K562 (cell line): ENCODE results near the gene TTC31. TPM values are rescaled to one million over a fixed set of nuclear protein-coding genes. Genes with fewer than 3 reads are reported as not detected.
A peak's percentile ranks its signal among the peaks of the same experiment; 100 is the strongest.

Experiments
- ATF2 ChIP-seq: sonication (generic); formaldehyde crosslinking; IDR thresholded peaks from 2 replicates; pipeline ENCODE4 v1.8.1; 2022; ENCODE audit warnings: missing genetic modification reagents
- ATF7 ChIP-seq: fragments of 450-650 bp; IDR thresholded peaks from 2 replicates; pipeline ENCODE4 v1.7.1; 2014; ENCODE audit warnings: mild to moderate bottlenecking, moderate library complexity
- CEBPG ChIP-seq, 3 experiments: fragments of 200-800 bp in 1 of 3; sonication (Bioruptor generic) in 1 of 3; sonication (generic) in 1 of 3; formaldehyde crosslinking in 1 of 3; IDR thresholded peaks in 2 of 3; conservative IDR thresholded peaks in 1 of 3; 2 replicates each; pipeline versions ENCODE4 v1.6.1 to v1.8.0; 2016 to 2022; ENCODE audit warnings: missing compliant biosample characterization in 2 of 3, missing genetic modification characterization in 2 of 3, mild to moderate bottlenecking in 1 of 3, missing genetic modification reagents in 1 of 3
- JUND ChIP-seq, 2 experiments: IDR thresholded peaks; 2 replicates in 1 of 2; 3 replicates in 1 of 2; pipeline ENCODE4 v1.6.1; 2011; ENCODE audit warnings: borderline replicate concordance in 2 of 2, low read depth in 2 of 2, low read length in 2 of 2, improper control_type of control experiment in 1 of 2, missing biosample characterization in 1 of 2, missing genetic modification characterization in 1 of 2, missing genetic modification reagents in 1 of 2
- KLF6 ChIP-seq: fragments of 250-450 bp; sonication (Bioruptor Pico); IDR thresholded peaks from 2 replicates; pipeline ENCODE4 v1.4.0; 2020; ENCODE audit warnings: mild to moderate bottlenecking, moderate library complexity, borderline replicate concordance
- LCOR ChIP-seq: sonication (generic); formaldehyde crosslinking; IDR thresholded peaks from 2 replicates; pipeline ENCODE4 v1.8.0; 2022; ENCODE audit warnings: mild to moderate bottlenecking, missing genetic modification reagents
- MAFG ChIP-seq: fragments of 450-650 bp; conservative IDR thresholded peaks from 2 replicates; pipeline ENCODE4 v1.6.1; 2016; ENCODE audit warnings: missing genetic modification characterization, missing compliant biosample characterization
- MYNN ChIP-seq, 2 experiments: sonication (generic); formaldehyde crosslinking in 1 of 2; IDR thresholded peaks; 2 replicates each; pipeline versions ENCODE4 v1.5.0 to v1.6.1; 2016 to 2020; ENCODE audit warnings: antibody characterized with exemption in 1 of 2, missing genetic modification reagents in 1 of 2
- NFATC3 ChIP-seq: fragments of 450-650 bp; IDR thresholded peaks from 2 replicates; pipeline ENCODE4 v1.6.1; 2017; ENCODE audit warnings: mild to moderate bottlenecking
- PYGO2 ChIP-seq: fragments of 450-650 bp; IDR thresholded peaks from 2 replicates; pipeline ENCODE4 v1.6.1; 2016; ENCODE audit warnings: mild to moderate bottlenecking, missing genetic modification characterization, moderate library complexity, missing compliant biosample characterization
- RBFOX2 ChIP-seq: fragments of 200-400 bp; formaldehyde crosslinking; IDR thresholded peaks from 2 replicates; pipeline ENCODE4 v1.6.1; 2017; ENCODE audit warnings: low read depth, mild to moderate bottlenecking, low read length, moderate library complexity
- SNIP1 ChIP-seq: fragments of 450-650 bp; IDR thresholded peaks from 2 replicates; pipeline ENCODE4 v1.7.1; 2017; ENCODE audit warnings: low read depth, mild to moderate bottlenecking
- SP2 ChIP-seq: IDR thresholded peaks from 2 replicates; pipeline ENCODE4 v1.6.1; 2011; ENCODE audit warnings: mild to moderate bottlenecking, low read depth, low read length, moderate library complexity; ENCODE audit not compliant: poor library complexity, severe bottlenecking; ENCODE audit errors: extremely low read depth
- U2AF2 ChIP-seq: fragments of 200-400 bp; formaldehyde crosslinking; optimal IDR thresholded peaks from 2 replicates; pipeline ENCODE3; 2017; ENCODE audit warnings: low read depth, mild to moderate bottlenecking, low read length
- ZNF12 ChIP-seq: sonication (generic); formaldehyde crosslinking; IDR thresholded peaks from 2 replicates; pipeline ENCODE4 v1.4.0; 2020; ENCODE audit warnings: mild to moderate bottlenecking, missing genetic modification reagents
- ZNF217 ChIP-seq: sonication (generic); formaldehyde crosslinking; IDR thresholded peaks from 2 replicates; pipeline ENCODE4 v1.8.0; 2022; ENCODE audit warnings: mild to moderate bottlenecking, missing genetic modification reagents
- ZNF354B ChIP-seq: fragments of 250-450 bp; sonication (Bioruptor Pico); IDR thresholded peaks from 2 replicates; pipeline ENCODE4 v1.4.0; 2020
- ZNF695 ChIP-seq: fragments of 450-650 bp; formaldehyde crosslinking; IDR thresholded peaks from 2 replicates; pipeline ENCODE4 v1.4.0; 2020; ENCODE audit warnings: mild to moderate bottlenecking, moderate library complexity
- ZNF696 ChIP-seq: fragments of 250-450 bp; sonication (Bioruptor Pico); conservative IDR thresholded peaks from 2 replicates; pipeline ENCODE4 v1.4.0; 2020; ENCODE audit warnings: mild to moderate bottlenecking, moderate library complexity
- ZNF785 ChIP-seq: fragments of 250-450 bp; sonication (Bioruptor Pico); IDR thresholded peaks from 2 replicates; pipeline ENCODE4 v1.4.0; 2020; ENCODE audit warnings: mild to moderate bottlenecking
- ZZZ3 ChIP-seq: fragments of 450-650 bp; IDR thresholded peaks from 2 replicates; pipeline ENCODE4 v1.6.1; 2016; ENCODE audit warnings: antibody characterized with exemption, mild to moderate bottlenecking, moderate library complexity
- polyA plus RNA-seq, 8 experiments: library from polyadenylated mRNA; depleted of rRNA in 4 of 8; stranded (reverse) in 5 of 8; unstranded in 3 of 8; fragments of >200 nt; fragmentation: Nextera tagmentation in 2 of 8; fragmentation: Illumina TruSeq in 1 of 8; extraction: Ambion mirVana in 2 of 8; extraction: Trizol in 1 of 8; gene quantifications; 2 replicates each; pipeline versions ENCODE4 v1.2.1 to v1.2.3, GENCODE V29; 2011 to 2014; ENCODE audit warnings: inconsistent platforms in 1 of 8, missing spikeins in 1 of 8
- total RNA-seq, 7 experiments: library from RNA; depleted of rRNA in 6 of 7; stranded (reverse); fragments of >200 nt in 6 of 7; fragmentation: Illumina TruSeq in 2 of 7; extraction: Trizol in 2 of 7; gene quantifications; 2 replicates each; pipeline versions ENCODE4 v1.2.1 to v1.2.3, GENCODE V29; 2011 to 2021; ENCODE audit warnings: low replicate concordance in 1 of 7
- TF ChIP-seq, protein P1 (sequence below), 2 experiments: fragments of 450-650 bp; IDR thresholded peaks; 2 replicates each; pipeline ENCODE4 v1.6.1; 2016
- TF ChIP-seq, protein P2 (sequence below), 2 experiments: fragments of 450-650 bp in 1 of 2; sonication (generic) in 1 of 2; formaldehyde crosslinking in 1 of 2; IDR thresholded peaks in 1 of 2; conservative IDR thresholded peaks in 1 of 2; 2 replicates each; pipeline versions ENCODE4 v1.6.1 to v1.8.1; 2016 to 2023; ENCODE audit warnings: mild to moderate bottlenecking in 2 of 2, moderate library complexity in 2 of 2, inconsistent platforms in 1 of 2, missing genetic modification reagents in 1 of 2

Gene TTC31
- total and polyA plus RNA-seq, 9 of the 15 experiments (the other 6 are each of a cell fraction or from before 2014, with no cell fraction given) = 4.7 to 30.5 (median 15.9) TPM

- TF ChIP-seq ATF2 (CRISPR knock-in tag) = no peak
- no peak for TF ChIP-seq SNIP1
- TF ChIP-seq, protein P1, sequence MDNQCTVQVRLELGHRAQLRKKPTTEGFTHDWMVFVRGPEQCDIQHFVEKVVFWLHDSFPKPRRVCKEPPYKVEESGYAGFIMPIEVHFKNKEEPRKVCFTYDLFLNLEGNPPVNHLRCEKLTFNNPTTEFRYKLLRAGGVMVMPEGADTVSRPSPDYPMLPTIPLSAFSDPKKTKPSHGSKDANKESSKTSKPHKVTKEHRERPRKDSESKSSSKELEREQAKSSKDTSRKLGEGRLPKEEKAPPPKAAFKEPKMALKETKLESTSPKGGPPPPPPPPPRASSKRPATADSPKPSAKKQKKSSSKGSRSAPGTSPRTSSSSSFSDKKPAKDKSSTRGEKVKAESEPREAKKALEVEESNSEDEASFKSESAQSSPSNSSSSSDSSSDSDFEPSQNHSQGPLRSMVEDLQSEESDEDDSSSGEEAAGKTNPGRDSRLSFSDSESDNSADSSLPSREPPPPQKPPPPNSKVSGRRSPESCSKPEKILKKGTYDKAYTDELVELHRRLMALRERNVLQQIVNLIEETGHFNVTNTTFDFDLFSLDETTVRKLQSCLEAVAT (IDR thresholded peaks at IDR 0.05) = 0 out of 4 replicates have a peak, but pooled peaks of 1 of the 2 experiments have one; percentile 14
- no peak for TF ChIP-seq U2AF2
- TF ChIP-seq RBFOX2 = peak; percentile 54; the same call in 1 of the 2 replicates
- TF ChIP-seq LCOR (CRISPR knock-in tag) = peak; percentile 75
- TF ChIP-seq ZNF354B (CRISPR knock-in tag) = no peak
- no peak for TF ChIP-seq CEBPG (CRISPR knock-in tag; IDR thresholded peaks at IDR 0.05)
- no peak for TF ChIP-seq CEBPG (tag; conservative IDR thresholded peaks at IDR 0.05 in 1 of 2, IDR thresholded peaks at IDR 0.05 in 1 of 2)
- TF ChIP-seq PYGO2 (tag) = no peak
- no peak for TF ChIP-seq ZNF12 (CRISPR knock-in tag)
- no peak for TF ChIP-seq NFATC3
- no peak for TF ChIP-seq KLF6 (CRISPR knock-in tag)
- TF ChIP-seq ZNF695 (CRISPR knock-in tag) = no peak
- peak; percentile 5 for TF ChIP-seq JUND (IDR thresholded peaks at IDR 0.05; ENCODE audit: borderline replicate concordance, low read depth, low read length)
- peak; percentile 51; the same call in 1 of the 3 replicates for TF ChIP-seq JUND (tag; IDR thresholded peaks at IDR 0.05; ENCODE audit: borderline replicate concordance, low read depth, low read length)
- TF ChIP-seq ZNF217 = no peak
- TF ChIP-seq ZNF785 (CRISPR knock-in tag) = no peak
- no peak for TF ChIP-seq MYNN (IDR thresholded peaks at IDR 0.05)
- no peak for TF ChIP-seq MYNN (CRISPR knock-in tag; IDR thresholded peaks at IDR 0.05)
- no peak for TF ChIP-seq SP2
- no peak for TF ChIP-seq ZNF696 (CRISPR knock-in tag)
- TF ChIP-seq MAFG (tag) = no peak
- TF ChIP-seq ZZZ3 = no peak
- TF ChIP-seq, protein P2, sequence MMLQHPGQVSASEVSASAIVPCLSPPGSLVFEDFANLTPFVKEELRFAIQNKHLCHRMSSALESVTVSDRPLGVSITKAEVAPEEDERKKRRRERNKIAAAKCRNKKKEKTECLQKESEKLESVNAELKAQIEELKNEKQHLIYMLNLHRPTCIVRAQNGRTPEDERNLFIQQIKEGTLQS (IDR thresholded peaks at IDR 0.05) = no peak
- TF ChIP-seq, protein P2 (CRISPR knock-in tag; conservative IDR thresholded peaks at IDR 0.05) = no peak
- no peak for TF ChIP-seq ATF7
Observed at GRCh38 chr2:74530239-74531187, 47.6 kb downstream of the TTC31 start (continued).
